NK-92 (cell line): Measurements from ENCODE around the gene PTPRT.

Experiments used
- DNase-seq: peaks from one replicate; lab custom pipeline; 2025; ENCODE audit not compliant: unreplicated experiment; lab: John Stamatoyannopoulos, UW

The PTPRT gene

DNA sequence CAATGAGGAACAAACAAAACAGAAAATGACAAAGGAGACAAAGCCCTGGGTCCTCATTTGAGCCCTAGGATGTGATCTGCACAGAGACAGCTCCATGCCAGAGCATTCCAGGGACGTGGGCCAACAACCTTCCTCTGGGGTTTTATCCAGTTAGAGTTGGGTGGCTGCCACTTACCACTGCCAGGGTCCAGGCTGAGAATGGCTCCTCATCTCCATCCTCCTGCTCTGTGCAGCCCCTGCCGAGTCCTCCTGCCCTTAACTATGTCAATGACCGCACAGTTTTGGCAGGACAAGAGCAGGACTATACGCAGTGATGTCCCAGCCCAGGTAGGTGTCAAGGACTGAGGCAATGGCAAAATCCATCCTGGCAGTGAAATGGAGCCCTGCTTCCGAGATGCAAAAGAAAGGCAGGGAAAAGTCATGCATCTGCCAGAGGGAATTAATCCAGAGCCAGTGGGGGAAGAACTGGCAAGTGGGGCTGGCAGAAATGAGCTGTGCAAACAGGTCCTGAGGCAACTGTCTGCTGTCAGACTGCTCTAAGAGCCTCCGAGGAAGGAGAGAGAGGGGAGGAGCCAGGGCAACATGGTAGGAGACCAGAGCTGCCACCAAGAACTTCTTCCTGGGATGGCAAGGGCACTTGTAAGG is 449.4 kb downstream of the PTPRT start:
- DNase-seq, result no peak

DNA sequence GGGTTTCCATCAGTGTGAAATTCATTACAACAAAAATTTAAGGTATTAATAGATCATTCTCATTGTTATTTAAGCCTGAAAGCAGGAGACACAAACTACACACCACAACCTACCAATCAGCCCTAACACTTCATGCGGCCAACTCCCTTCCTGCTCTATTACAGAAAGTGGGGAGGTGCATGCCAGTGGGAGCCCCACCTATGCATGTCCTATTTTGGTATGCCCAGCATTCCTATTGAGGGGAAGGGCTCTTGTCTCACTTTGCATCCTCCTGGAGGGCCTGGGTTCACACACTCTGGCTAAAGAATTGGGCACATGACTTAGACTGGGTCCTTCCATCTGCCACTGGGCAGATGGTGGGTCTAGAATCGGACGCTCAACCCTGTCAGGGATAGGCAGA is 450.0 kb downstream of the PTPRT start:
- no peak for DNase-seq

DNA sequence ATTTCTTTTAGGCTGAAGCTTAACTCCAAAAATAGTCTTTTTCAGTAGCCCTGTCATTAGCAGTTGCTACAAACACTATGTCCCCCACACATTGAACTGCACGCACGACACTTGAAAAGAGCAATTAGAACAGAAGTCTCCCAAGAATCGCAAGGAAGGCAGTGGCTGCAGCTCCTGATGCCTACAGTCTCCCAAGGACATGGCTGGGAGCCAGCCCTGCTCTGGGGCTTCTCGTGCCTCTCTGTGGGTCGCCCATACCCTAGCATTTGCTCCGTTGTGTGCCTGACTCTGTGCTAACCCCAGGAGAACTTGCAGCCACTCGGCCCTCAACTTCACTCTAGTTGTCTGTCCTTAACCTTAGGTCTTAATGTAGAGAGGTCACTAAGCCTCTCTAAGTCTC is 454.2 kb downstream of the PTPRT start:
- DNase-seq, result no peak

DNA sequence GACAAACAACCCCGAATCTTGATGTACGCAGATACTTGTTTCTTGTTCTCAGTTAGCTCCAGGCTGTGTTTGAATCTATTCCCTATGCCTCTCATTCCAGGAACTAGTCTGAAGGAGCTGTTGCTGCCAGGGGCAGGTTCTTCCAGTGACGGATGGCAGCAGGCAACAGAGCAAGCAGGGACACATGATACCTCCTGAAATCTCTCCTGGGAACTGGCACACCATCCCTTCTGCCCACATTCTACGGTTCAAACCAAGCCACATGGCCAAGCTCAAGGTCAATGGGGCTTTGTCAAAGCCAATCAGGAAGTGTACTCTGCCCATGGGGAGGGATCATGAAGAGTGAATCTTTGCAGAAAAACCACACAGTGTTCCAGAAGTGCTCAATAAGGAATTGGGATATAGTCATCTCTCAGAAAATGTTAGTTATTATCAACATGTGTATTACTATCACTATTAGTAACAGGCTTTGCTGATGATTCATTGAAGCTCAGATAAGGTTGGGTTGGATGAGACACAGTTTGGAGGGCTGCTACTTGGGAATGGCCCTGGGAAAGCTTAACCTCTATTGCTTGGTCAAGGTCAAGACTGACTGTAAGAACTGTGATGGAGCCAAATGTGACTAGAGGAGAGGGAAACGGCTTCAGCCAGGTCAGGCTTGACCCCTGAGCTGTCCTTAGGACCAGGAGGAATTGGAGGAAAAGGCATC is 454.9 kb downstream of the PTPRT start:
- no peak for DNase-seq

DNA sequence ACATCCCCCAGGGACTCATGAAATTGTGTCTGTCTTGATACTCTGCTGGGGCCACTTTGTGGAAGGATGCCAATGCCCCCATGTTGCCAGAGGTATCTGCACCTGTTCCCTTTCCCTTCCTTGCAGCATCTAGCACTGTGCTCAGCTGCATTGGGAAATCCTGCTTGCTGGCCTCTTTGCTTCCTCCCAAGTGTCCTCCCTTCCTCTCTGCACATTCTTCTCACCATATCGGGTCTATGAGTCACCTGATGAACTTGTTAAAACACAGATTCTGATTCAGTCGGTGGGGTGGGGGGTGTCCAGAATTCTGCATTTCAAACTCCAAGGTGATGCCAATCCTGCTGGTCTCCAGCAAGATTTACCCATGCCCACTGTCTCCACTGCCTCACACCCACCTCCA is 467.8 kb downstream of the PTPRT start:
- DNase-seq, result no peak

DNA sequence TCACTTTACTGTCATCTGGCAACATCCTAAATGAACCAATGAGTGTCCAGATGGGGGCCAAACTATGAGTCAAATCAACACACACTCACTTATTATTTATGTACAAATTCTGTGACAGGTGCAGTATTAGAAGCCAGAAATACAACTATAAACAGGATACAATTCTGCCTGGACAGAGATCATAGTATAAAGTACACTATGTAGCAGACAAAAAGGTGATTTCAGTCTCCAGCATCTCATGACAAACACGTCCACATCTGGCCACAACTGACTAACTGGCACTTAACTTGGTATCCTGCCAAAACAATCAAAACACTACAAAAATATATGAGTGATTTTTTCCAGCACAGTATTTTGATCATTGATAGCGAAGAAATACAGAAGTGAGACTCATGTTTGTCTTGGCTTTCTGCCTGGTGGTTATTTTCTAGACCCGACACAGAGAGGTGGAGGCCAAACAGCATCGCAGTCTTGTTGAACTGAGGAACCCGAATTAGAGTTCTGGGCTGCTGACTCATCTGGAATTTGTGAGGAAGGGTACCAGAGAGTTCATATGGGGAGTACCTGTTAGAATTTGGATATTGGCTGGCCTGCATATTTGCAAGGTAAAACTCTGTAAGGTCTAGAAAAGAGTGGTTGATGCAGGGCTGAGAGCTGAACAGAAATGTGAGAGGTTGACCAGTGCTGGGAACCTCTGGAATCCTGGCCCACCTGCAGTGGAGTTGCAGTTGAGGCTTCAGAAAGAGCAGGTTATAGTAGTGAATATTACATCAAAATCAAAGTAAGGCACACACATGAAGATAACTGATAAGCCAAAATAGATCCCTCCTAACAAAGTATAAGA is 475.2 kb downstream of the PTPRT start:
- no peak for DNase-seq

DNA sequence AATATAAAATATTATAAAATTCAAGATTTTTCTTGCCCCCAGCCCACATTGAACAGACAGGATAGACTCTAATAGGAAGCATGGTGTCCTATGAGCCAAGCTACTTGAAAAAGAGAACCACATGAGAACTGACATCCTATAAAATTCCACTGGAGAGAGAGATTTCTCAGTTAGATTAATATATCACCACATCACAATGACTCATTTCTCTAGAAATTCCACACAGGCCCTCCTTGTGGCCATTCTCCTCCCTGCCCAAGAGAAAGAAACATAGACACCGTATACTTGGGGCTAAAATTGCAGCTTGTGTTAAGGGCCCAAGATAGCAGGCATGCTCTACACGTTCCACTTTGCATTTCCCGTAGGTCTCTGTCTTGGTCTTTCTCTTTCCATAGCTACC is 481.4 kb downstream of the PTPRT start:
- DNase-seq, result no peak

DNA sequence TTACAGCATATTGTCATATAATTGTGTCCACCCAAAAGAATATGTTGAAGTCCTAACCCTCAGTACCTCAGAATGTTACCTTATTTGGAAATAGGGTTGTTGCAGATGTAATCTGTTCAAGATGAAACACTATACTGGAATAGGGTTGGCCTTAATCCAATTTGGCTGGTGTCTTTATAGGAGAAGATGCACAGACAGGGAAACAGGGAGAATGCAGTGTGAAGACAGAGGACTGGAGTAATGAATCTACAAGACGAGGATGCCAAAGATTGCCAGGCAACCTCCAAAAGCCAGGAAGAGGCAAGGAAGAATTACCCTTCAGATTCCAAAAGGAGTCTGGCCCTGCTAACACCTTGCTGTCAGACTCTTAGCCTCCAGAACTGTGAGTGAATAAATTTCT is 482.9 kb downstream of the PTPRT start:
- no peak for DNase-seq

DNA sequence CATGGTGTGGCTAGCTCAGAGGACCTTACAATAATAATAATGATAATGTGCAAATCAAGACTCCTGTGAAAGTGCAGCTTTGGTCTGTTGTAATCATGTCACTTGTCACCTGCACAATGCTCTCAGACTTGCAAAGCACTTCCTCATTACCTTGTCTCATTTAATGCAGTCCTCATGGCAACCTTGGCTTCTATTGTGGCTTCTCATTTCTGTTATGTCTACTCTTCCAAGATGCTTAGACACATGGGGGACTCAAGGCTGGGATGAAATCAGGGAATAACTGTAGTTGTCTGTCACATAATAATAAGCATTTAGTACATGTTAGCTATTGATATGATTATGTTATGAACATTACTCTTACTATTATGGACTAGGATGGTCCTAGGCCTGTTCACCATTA is 484.2 kb downstream of the PTPRT start:
- DNase-seq, result no peak

DNA sequence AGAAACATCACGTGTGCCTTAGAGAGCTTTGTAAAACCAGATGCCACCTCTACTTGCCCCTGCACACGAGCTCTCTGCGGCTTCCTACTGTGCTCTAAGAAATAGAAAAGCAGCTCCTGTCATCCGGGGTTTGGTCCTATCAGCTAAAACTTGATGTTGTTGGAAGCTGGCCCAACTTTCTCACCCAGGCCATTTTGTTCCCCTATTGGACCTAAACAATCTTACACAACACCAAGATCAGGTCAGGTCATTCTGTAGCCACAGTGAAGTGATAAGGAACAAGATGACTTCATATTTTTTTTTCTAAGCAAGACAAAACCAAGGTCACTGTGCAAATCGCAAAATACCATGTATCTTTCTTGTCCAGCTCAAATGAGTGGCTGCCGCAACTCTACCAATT is 486.0 kb downstream of the PTPRT start:
- no peak for DNase-seq

DNA sequence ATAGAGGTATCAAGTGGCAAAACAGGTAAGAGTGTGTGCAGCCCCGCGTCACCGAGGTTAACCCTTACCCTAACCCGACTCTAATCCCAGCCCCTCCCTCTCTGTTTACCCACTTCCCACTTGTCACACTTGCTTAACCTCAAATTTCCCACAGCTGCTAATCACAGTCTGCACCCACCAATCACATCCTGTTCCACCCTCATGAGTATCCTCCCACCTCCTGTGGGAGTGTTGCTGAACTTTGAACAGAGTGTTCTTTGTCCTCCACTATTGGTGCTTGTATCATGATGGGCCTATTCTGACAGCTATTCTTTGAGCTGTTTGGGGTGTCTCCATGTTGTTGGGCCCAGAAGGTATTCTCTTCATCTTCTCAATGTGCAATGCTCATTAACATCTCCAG is 487.8 kb downstream of the PTPRT start:
- no peak for DNase-seq

DNA sequence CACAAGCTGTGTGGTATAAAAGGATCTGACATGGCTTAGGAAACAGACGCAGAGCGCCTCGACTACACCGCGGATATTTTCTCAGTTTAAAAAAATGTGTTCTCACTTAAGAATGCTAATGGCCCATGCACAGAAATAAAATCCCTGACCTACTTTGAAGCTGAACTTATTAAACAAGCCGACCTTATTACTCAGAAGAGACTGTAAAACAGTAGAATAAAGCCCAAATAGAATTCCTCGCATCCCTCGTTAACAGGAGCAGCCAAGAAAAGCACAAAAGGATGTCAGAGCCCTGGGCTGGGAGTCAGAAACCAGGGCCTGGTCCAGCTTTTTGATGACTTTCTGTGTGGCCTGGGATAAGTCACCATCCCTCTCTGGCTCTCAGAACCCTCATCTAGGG is 489.3 kb downstream of the PTPRT start:
- DNase-seq, result no peak

DNA sequence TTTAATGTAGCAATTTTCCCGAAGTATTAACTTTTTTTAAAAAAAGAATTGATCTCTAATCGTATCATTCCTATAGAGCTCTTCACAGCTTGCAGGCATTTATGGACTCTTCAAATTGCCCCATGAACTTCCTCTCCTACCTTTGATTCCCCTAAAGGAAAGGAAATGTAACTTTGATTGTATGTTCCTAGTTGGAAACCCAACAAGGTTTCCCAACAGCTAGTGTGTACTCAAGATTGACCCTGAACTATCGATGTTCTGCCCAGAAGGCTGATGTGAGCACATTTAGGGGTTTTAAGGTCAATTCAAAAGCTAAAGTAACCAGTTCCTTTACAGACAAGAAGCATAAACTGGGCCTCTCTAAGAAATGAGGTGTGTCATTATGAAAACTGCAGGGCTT is 491.7 kb downstream of the PTPRT start:
- no peak for DNase-seq

DNA sequence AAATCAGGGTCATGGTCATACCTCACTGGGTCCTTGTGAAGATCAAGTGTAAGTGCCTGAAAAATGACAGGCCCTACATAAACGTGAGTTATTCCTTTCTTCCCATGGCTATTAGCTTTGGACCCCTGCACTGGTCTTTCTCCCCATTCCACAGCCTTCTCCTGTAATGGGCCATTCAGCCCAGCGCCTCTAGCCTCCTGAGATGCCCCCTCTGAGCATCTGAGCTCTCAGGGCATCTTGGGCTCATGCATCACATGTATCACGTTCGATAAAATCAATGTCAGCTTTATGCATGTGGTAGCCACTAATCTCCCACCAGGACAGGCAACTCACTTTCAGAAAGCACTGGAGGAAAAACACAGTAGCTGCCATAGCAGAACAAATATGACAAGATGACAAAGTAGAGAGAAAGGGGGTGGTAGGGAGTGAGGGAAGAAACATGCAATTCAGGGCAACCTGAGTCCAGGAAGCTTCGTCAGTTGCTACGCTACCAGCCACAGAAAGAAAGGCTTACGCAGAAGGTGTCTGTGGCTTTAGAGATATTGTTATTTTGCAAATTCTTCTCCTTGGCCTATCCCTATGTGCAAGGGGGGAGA is 498.8 kb downstream of the PTPRT start:
- DNase-seq, result no peak

DNA sequence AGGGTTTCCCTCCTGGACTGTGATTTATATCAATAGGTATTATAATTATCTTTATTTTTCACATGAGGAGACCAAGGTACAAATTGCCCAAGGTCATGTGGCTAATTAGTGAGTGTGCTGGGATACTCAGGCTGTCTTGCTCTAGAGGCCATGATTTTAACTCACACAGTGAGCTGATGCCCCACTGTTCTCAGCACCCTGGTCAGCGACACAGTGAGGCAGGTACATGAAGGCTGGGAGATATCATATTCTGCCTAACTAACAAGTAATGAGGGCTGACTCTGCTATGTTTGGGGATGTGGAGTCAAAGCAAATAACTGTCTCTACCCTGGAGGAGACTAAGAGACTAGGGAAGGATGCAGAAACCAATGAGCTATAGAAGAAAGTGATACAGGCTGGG is 501.1 kb downstream of the PTPRT start:
- no peak for DNase-seq

DNA sequence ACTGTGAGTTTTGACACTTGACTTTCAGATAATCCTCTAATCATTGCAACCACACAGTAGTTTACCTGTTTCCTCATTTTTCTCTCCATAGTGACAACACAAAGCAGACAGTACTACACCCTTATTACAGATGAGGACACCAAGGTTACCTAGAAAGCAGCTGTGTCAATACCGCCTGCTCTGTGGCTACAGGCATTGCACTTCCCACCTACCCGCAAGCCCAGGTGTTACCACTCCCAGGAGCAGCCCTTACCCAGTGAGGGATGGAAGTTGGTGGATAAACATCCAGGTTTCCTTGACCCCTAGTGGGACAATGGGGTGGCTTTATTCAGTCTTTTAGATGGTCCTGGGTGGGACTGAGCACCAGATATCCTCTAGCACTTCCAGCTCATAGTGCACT is 503.6 kb downstream of the PTPRT start:
- no peak for DNase-seq

DNA sequence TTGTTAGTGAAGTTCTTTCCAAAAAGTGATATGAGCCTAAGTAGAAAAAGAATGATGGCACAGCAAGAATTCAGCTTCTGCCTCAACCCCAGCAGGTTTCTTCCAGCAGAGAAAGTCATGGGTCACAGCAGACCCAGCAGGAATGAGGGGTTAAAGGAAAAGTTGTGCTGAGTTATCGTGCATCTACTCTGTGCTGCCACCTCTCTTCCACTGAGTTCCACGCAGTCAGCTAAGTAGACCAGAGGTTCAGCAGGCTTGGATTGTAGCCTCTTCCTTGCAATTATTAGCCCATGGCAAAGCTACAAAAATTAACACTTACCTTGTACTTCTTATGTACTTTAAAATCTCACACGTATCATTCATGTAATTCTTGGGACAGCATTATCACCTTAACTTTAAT is 510.8 kb downstream of the PTPRT start:
- no peak for DNase-seq

DNA sequence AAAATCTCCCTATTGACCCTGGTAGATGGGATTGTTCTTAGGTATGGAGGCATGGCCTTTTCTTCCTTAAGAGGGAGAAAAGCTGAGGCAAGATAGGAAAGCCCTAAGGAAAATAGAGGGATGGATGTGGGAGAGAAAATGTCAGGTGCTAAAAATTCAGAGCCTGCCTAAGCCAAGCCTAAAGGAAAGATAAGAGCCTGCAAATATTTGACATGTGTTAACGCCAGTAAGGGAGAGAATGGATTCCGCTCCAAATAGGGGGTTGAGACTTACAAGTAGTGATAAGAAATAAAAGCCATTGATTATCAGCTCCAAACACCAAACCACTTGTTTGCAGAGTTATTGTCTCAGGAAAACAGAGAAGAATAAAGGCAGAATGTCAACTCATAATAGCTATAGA is 533.6 kb downstream of the PTPRT start:
- DNase-seq, result no peak

DNA sequence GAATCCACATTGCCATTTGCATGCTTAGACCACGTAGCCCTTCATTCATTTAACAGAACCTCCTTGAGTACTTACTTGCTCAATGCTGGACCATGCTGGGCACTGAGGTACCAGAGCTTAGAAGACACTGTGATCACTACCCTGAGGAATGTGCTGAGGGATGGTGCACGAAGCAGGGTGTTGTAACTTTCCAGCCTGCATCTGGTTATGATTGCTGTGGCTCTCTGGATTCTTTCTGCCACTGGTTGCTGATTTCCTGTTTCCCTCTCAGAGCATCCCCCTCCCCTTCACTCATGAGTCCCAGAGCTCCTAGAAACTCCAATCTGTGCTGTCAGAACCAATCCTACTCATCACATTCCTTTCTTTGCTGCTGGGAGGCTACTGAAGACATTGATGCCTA is 537.4 kb downstream of the PTPRT start:
- DNase-seq, result no peak

DNA sequence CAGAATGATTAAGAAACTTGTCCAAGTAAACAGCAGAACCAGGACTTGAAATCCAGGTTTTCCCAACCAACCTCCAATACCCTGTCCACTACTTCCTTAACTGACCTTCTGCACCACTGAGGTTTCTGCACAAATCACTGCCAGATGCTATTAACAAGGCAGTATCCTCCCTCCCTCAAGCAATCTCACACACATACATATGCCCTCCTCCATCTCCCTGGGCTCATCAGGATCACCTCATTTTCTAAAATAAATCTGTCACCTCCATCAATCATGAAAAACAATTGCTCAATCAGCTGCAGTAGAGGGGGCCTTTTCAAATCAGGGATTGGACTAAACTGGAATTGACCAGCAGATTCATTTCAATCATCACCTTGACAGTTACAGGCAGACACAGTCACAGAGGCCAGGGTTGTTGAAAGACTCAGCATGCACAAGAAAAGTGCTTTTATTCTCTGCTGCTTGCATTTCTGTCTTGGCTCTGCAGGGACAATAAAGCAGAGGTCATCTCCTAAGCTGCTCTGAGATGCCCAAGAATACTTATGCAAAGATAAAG is 539.4 kb downstream of the PTPRT start:
- DNase-seq, result no peak

DNA sequence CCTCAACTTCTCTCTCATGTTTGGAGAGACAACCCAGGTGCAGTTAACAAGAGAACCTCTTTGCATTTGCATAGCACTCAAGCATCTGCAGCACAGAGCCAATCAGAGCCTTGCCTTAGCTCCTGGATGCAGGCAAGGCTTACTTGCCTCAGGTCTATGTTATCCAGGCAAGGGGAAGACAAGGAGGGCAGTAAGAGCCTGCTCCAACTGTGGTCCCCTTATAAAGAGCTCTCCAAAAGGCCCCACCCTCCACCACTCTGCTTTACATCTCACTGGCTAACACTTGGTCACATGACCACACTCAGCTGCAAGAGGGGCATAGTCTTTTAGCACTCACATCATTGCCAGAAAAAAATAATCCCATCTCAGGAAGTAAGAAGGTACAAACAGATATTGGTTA is 540.0 kb downstream of the PTPRT start:
- DNase-seq, result no peak

DNA sequence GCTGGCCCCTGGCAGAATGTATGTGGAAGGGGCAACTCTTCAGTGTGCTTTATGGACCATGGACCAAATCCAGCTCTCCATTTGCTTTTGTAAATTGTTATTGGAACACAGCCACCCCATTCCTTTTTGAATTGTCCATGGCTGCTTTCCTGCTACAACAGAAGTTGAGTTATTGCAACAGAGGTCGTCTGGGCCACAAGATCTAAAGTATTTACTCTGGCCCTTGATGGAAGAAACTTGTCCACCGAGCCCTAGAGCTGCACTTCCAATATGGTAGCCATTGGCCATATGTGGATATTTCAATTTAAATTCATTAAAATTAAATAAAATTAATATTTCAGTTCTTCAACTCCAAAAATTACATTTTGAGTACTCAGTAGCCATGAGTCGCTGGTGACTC is 543.5 kb downstream of the PTPRT start:
- no peak for DNase-seq
